HEK293 (cell line): ENCODE measurements around the gene CMTM5.

Source experiments
- CTCF ChIP-seq: fragments of 450-650 bp; formaldehyde crosslinking; IDR thresholded peaks from 2 replicates; pipeline ENCODE4 v1.5.1; 2016; ENCODE audit warnings: missing biosample characterization, missing genetic modification characterization
- EGR2 ChIP-seq: fragments of 450-650 bp; formaldehyde crosslinking; IDR thresholded peaks from 2 replicates; pipeline ENCODE4 v1.5.1; 2016; ENCODE audit warnings: low read depth, missing biosample characterization, missing genetic modification characterization
- RBAK ChIP-seq: fragments of 450-650 bp; formaldehyde crosslinking; IDR thresholded peaks from 2 replicates; pipeline ENCODE4 v1.5.1; 2016; ENCODE audit warnings: missing biosample characterization, missing genetic modification characterization
- REST ChIP-seq: fragments of 450-650 bp; formaldehyde crosslinking; IDR thresholded peaks from 2 replicates; pipeline ENCODE4 v1.5.1; 2016; ENCODE audit warnings: missing biosample characterization, missing genetic modification characterization
- SP2 ChIP-seq: fragments of 450-650 bp; formaldehyde crosslinking; IDR thresholded peaks from 2 replicates; pipeline ENCODE4 v1.5.1; 2016; ENCODE audit warnings: missing biosample characterization, missing genetic modification characterization
- SP3 ChIP-seq: fragments of 450-650 bp; formaldehyde crosslinking; IDR thresholded peaks from 2 replicates; pipeline ENCODE4 v1.5.1; 2016; ENCODE audit warnings: missing biosample characterization, missing genetic modification characterization
- ZFP37 ChIP-seq: fragments of 450-650 bp; formaldehyde crosslinking; IDR thresholded peaks from 2 replicates; pipeline ENCODE4 v1.5.1; 2016; ENCODE audit warnings: missing biosample characterization, missing genetic modification characterization
- ZFP41 ChIP-seq: fragments of 450-650 bp; formaldehyde crosslinking; IDR thresholded peaks from 2 replicates; pipeline ENCODE4 v1.5.1; 2016; ENCODE audit warnings: missing biosample characterization, missing genetic modification characterization, borderline replicate concordance
- ZNF335 ChIP-seq: fragments of 450-650 bp; formaldehyde crosslinking; conservative IDR thresholded peaks from 2 replicates; pipeline ENCODE4 v1.5.1; 2016; ENCODE audit warnings: missing biosample characterization, missing genetic modification characterization
- ZNF416 ChIP-seq: fragments of 450-650 bp; formaldehyde crosslinking; IDR thresholded peaks from 2 replicates; pipeline ENCODE4 v1.5.1; 2016; ENCODE audit warnings: missing biosample characterization, missing genetic modification characterization
- ZNF701 ChIP-seq: fragments of 450-650 bp; formaldehyde crosslinking; IDR thresholded peaks from 2 replicates; pipeline ENCODE4 v1.5.1; 2016; ENCODE audit warnings: missing biosample characterization, missing genetic modification characterization
- ZNF776 ChIP-seq: fragments of 450-650 bp; formaldehyde crosslinking; IDR thresholded peaks from 2 replicates; pipeline ENCODE4 v1.5.0; 2017; ENCODE audit warnings: missing biosample characterization, missing genetic modification characterization, borderline replicate concordance
- TF ChIP-seq, protein P1 (sequence below): fragments of 450-650 bp; formaldehyde crosslinking; IDR thresholded peaks from 2 replicates; pipeline ENCODE4 v1.5.1; 2016; ENCODE audit warnings: missing biosample characterization, missing genetic modification characterization
- TF ChIP-seq, protein P2 (sequence below): fragments of 450-650 bp; formaldehyde crosslinking; IDR thresholded peaks from 2 replicates; pipeline ENCODE4 v1.5.1; 2016; ENCODE audit warnings: missing biosample characterization, missing genetic modification characterization, low read depth

DNA sequence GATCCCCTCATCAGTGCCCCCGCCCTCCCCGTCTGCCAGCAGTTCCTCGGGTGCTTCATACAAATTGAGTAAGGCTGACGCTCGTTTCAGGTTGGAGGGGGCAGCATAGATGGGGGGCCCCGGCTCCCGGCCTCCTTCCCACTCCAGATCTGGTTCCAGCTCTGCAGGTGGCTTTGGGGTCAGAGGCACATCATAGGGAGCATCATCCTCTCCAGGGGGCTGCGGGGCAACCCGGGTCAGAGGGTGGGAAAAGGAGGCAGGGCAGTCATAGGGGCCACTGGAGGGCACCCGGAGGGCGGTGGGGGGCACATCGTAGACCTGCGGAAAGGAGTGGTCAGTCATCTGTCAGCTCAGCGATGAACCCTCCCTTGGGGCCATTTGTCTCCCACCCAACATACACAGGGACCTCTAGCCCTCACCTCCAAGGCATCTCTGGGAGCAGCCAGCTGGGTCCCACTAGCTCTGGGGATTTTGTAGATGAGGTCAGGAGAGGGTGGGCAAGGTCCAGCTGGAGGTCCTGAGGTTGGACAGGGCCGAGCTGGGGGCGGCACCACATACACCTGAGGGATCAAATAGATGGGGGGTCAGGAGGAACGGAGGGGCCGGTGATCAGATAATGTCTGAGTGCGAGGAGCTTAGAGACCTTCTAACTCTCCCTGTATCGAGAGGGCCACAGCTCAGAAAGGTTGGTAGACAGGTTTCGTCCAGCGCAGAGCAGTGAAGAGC is 17.0 kb upstream of the CMTM5 start:
- TF ChIP-seq SP2 (tag by site-specific recombination) (no peak), ZNF776 (tag by site-specific recombination) (no peak), CTCF (tag by site-specific recombination) (no peak), SP3 (no peak), ZNF701 (no peak), REST (tag by site-specific recombination) (no peak), ZNF335 (tag by site-specific recombination) (no peak), ZFP41 (no peak), RBAK (tag by site-specific recombination) (no peak), ZFP37 (tag by site-specific recombination) (no peak), ZNF416 (tag by site-specific recombination) (no peak), EGR2 (tag by site-specific recombination) (no peak)
- TF ChIP-seq, protein P1, sequence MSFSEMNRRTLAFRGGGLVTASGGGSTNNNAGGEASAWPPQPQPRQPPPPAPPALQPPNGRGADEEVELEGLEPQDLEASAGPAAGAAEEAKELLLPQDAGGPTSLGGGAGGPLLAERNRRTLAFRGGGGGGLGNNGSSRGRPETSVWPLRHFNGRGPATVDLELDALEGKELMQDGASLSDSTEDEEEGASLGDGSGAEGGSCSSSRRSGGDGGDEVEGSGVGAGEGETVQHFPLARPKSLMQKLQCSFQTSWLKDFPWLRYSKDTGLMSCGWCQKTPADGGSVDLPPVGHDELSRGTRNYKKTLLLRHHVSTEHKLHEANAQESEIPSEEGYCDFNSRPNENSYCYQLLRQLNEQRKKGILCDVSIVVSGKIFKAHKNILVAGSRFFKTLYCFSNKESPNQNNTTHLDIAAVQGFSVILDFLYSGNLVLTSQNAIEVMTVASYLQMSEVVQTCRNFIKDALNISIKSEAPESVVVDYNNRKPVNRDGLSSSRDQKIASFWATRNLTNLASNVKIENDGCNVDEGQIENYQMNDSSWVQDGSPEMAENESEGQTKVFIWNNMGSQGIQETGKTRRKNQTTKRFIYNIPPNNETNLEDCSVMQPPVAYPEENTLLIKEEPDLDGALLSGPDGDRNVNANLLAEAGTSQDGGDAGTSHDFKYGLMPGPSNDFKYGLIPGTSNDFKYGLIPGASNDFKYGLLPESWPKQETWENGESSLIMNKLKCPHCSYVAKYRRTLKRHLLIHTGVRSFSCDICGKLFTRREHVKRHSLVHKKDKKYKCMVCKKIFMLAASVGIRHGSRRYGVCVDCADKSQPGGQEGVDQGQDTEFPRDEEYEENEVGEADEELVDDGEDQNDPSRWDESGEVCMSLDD (tag by site-specific recombination): no peak
- TF ChIP-seq, protein P2, sequence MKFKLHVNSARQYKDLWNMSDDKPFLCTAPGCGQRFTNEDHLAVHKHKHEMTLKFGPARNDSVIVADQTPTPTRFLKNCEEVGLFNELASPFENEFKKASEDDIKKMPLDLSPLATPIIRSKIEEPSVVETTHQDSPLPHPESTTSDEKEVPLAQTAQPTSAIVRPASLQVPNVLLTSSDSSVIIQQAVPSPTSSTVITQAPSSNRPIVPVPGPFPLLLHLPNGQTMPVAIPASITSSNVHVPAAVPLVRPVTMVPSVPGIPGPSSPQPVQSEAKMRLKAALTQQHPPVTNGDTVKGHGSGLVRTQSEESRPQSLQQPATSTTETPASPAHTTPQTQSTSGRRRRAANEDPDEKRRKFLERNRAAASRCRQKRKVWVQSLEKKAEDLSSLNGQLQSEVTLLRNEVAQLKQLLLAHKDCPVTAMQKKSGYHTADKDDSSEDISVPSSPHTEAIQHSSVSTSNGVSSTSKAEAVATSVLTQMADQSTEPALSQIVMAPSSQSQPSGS (tag by site-specific recombination): no peak
